NOMO-1 treated with DMSO at 0.1 percent for 48 hours (cell line): ENCODE measurements around the gene ILDR1.

ENCODE experiments used
- DNase-seq: peaks from one replicate; lab custom pipeline; 2025; ENCODE audit not compliant: unreplicated experiment; lab: John Stamatoyannopoulos, UW

Gene ILDR1

GRCh38 chr3:122019493-122019892 lies 2.6 kb downstream of the ILDR1 start:
- peak; percentile 34 for DNase-seq

- DNase-seq = no peak
These were observed 7.3 kb downstream of the ILDR1 start for GRCh38 chr3:122014741-122015140.

- no peak for DNase-seq
These were observed 8.6 kb downstream of the ILDR1 start for GRCh38 chr3:122013448-122013925.

- no peak for DNase-seq
These were observed 9.2 kb downstream of the ILDR1 start for GRCh38 chr3:122012821-122013220.

GRCh38 chr3:122011396-122011795 lies 10.7 kb downstream of the ILDR1 start:
- no peak for DNase-seq

GRCh38 chr3:122010506-122010905 lies 11.5 kb downstream of the ILDR1 start:
- no peak for DNase-seq

GRCh38 chr3:122008166-122008565 lies 13.9 kb downstream of the ILDR1 start:
- DNase-seq = no peak

GRCh38 chr3:122006267-122006666 lies 15.8 kb downstream of the ILDR1 start:
- DNase-seq = no peak

GRCh38 chr3:122004991-122005565 lies 17.0 kb downstream of the ILDR1 start:
- DNase-seq = no peak

- peak; percentile 54 for DNase-seq
These were observed 17.9 kb downstream of the ILDR1 start for GRCh38 chr3:122004107-122004506.

- DNase-seq = no peak
These were observed 18.4 kb downstream of the ILDR1 start for GRCh38 chr3:122003606-122004005.

- peak; percentile 69 for DNase-seq
These were observed 18.9 kb downstream of the ILDR1 start for GRCh38 chr3:122003112-122003511.

- no peak for DNase-seq
These were observed 19.4 kb downstream of the ILDR1 start for GRCh38 chr3:122002611-122003010.

- DNase-seq = no peak
These were observed 20.2 kb downstream of the ILDR1 start for GRCh38 chr3:122001892-122002291.

GRCh38 chr3:122000936-122001605 lies 21.0 kb downstream of the ILDR1 start:
- DNase-seq = no peak

- DNase-seq = no peak
These were observed 22.1 kb downstream of the ILDR1 start for GRCh38 chr3:121999931-122000330.

- DNase-seq = peak; percentile 86
These were observed 23.2 kb downstream of the ILDR1 start for GRCh38 chr3:121998611-121999473.

GRCh38 chr3:121998030-121998580 lies 23.9 kb downstream of the ILDR1 start:
- peak; percentile 95 for DNase-seq

GRCh38 chr3:121997372-121997771 lies 24.7 kb downstream of the ILDR1 start:
- no peak for DNase-seq

- DNase-seq = no peak
These were observed 25.6 kb downstream of the ILDR1 start for GRCh38 chr3:121996441-121996840.
